GM19468 (cell line): ENCODE measurements around the gene RYR1.
"Not testable (repeated sequence)": the region's sequence is repeated elsewhere in the genome, so short reads cannot be mapped to it uniquely, and the experiment has no call there.

Source experiments
- ATAC-seq: cut with Tn5 transposase; IDR thresholded peaks from one replicate; pipeline ENCODE4 v1.9.1; 2021; ENCODE audit warnings: mild to moderate bottlenecking, moderate library complexity, moderate number of reproducible peaks; ENCODE audit not compliant: unreplicated experiment; ENCODE audit errors: extremely low read depth

The RYR1 gene

GRCh38 chr19:38484747-38485146, 51.3 kb downstream of the RYR1 start:
- ATAC-seq, result no peak

GRCh38 chr19:38485541-38486285, 52.2 kb downstream of the RYR1 start:
- no peak for ATAC-seq

- no peak for ATAC-seq
These were observed 53.3 kb downstream of the RYR1 start for GRCh38 chr19:38486731-38487336.

- ATAC-seq, result no peak
These were observed 54.6 kb downstream of the RYR1 start for GRCh38 chr19:38488096-38488495.

- no peak for ATAC-seq
These were observed 55.4 kb downstream of the RYR1 start for GRCh38 chr19:38488776-38489481.

GRCh38 chr19:38490861-38491260, 57.4 kb downstream of the RYR1 start:
- no peak for ATAC-seq

GRCh38 chr19:38492181-38492813, 58.8 kb downstream of the RYR1 start:
- ATAC-seq, result no peak

- ATAC-seq, result no peak
These were observed 60.9 kb downstream of the RYR1 start for GRCh38 chr19:38494379-38494778.

- ATAC-seq, result not testable (repeated sequence)
These were observed 61.9 kb downstream of the RYR1 start for GRCh38 chr19:38495375-38495774.

GRCh38 chr19:38496116-38496515, 62.6 kb downstream of the RYR1 start:
- ATAC-seq, result no peak

- no peak for ATAC-seq
These were observed 63.4 kb downstream of the RYR1 start for GRCh38 chr19:38496603-38497487.

GRCh38 chr19:38497907-38498306, 64.4 kb downstream of the RYR1 start:
- no peak for ATAC-seq

- no peak for ATAC-seq
These were observed 66.0 kb downstream of the RYR1 start for GRCh38 chr19:38499532-38499931.

- no peak for ATAC-seq
These were observed 67.0 kb downstream of the RYR1 start for GRCh38 chr19:38500450-38500849.

- no peak for ATAC-seq
These were observed 69.1 kb downstream of the RYR1 start for GRCh38 chr19:38502410-38503076.

GRCh38 chr19:38503077-38503410, 69.6 kb downstream of the RYR1 start:
- ATAC-seq, result no peak

GRCh38 chr19:38505958-38506357, 72.5 kb downstream of the RYR1 start:
- ATAC-seq, result no peak

- ATAC-seq, result no peak
These were observed 72.9 kb downstream of the RYR1 start for GRCh38 chr19:38506375-38506722.

- ATAC-seq, result no peak
These were observed 73.4 kb downstream of the RYR1 start for GRCh38 chr19:38506723-38507550.
